NCI-H748 (cell line): Measurements from ENCODE around the gene SRF.
A peak's percentile ranks its signal among the peaks of the same experiment; 100 is the strongest.
"Not testable (repeated sequence)": the region's sequence is repeated elsewhere in the genome, so short reads cannot be mapped to it uniquely, and the experiment has no call there.

ENCODE experiments used
- DNase-seq: peaks from one replicate; lab custom pipeline; 2025; ENCODE audit not compliant: unreplicated experiment; lab: John Stamatoyannopoulos, UW

SRF gene

GRCh38 chr6:43170931-43171706 lies at the start of gene SRF:
TSS of gene SRF (plus strand) at chr6:43171269. CDS start at chr6:43171657, 388 bp downstream.
- DNase-seq, result peak; percentile 100

- DNase-seq, result no peak
These were observed 48.9 kb upstream of the SRF start for GRCh38 chr6:43122146-43122545.

GRCh38 chr6:43123461-43124314 lies 47.4 kb upstream of the SRF start:
- no peak for DNase-seq

GRCh38 chr6:43124481-43124880 lies 46.6 kb upstream of the SRF start:
- no peak for DNase-seq

- no peak for DNase-seq
These were observed 46.0 kb upstream of the SRF start for GRCh38 chr6:43125119-43125518.

- no peak for DNase-seq
These were observed 45.5 kb upstream of the SRF start for GRCh38 chr6:43125555-43125954.

GRCh38 chr6:43127180-43127579 lies 43.9 kb upstream of the SRF start:
- DNase-seq, result no peak

- no peak for DNase-seq
These were observed 43.2 kb upstream of the SRF start for GRCh38 chr6:43127877-43128276.

- no peak for DNase-seq
These were observed 42.1 kb upstream of the SRF start for GRCh38 chr6:43128926-43129325.

- DNase-seq, result no peak
These were observed 41.5 kb upstream of the SRF start for GRCh38 chr6:43129434-43130194.

- no peak for DNase-seq
These were observed 40.6 kb upstream of the SRF start for GRCh38 chr6:43130429-43130828.

- DNase-seq, result not testable (repeated sequence)
These were observed 39.7 kb upstream of the SRF start for GRCh38 chr6:43131379-43131778.

GRCh38 chr6:43138267-43138666 lies 32.8 kb upstream of the SRF start:
- DNase-seq, result no peak

- DNase-seq, result not testable (repeated sequence)
These were observed 31.1 kb upstream of the SRF start for GRCh38 chr6:43139973-43140372.

GRCh38 chr6:43141644-43142043 lies 29.4 kb upstream of the SRF start:
- no peak for DNase-seq

GRCh38 chr6:43142101-43142500 lies 29.0 kb upstream of the SRF start:
- no peak for DNase-seq

GRCh38 chr6:43143235-43144128 lies 27.6 kb upstream of the SRF start:
- peak; percentile 85 for DNase-seq

GRCh38 chr6:43144879-43145278 lies 26.2 kb upstream of the SRF start:
- no peak for DNase-seq

- no peak for DNase-seq
These were observed 24.8 kb upstream of the SRF start for GRCh38 chr6:43146261-43146660.
